K562 (cell line): ENCODE results near the gene C1orf105. TPM values are rescaled to one million over a fixed set of nuclear protein-coding genes. Genes with fewer than 3 reads are reported as not detected.

Source experiments
- CHAMP1 ChIP-seq: fragments of 450-650 bp; IDR thresholded peaks from 2 replicates; pipeline ENCODE4 v1.6.1; 2016; ENCODE audit warnings: mild to moderate bottlenecking
- DDX20 ChIP-seq: fragments of 450-650 bp; IDR thresholded peaks from 2 replicates; pipeline ENCODE4 v1.6.1; 2016; ENCODE audit warnings: missing genetic modification characterization, low read depth, mild to moderate bottlenecking, missing compliant biosample characterization, moderate library complexity
- ERF ChIP-seq: fragments of 450-650 bp; formaldehyde crosslinking; IDR thresholded peaks from 2 replicates; pipeline ENCODE4 v1.4.0; 2020; ENCODE audit warnings: mild to moderate bottlenecking, mixed read lengths
- ESRRB ChIP-seq: fragments of 250-450 bp; sonication (Bioruptor Pico); IDR thresholded peaks from 2 replicates; pipeline ENCODE4 v1.5.0; 2020; ENCODE audit warnings: mild to moderate bottlenecking, moderate library complexity, borderline replicate concordance
- GABPB2 ChIP-seq: fragments of 250-450 bp; sonication (Bioruptor Pico); conservative IDR thresholded peaks from 2 replicates; pipeline ENCODE4 v1.5.1; 2021; ENCODE audit warnings: mild to moderate bottlenecking
- HDAC2 ChIP-seq: fragments of 450-650 bp; IDR thresholded peaks from 2 replicates; pipeline ENCODE4 v1.6.1; 2016; ENCODE audit warnings: mild to moderate bottlenecking
- HEY1 ChIP-seq: fragments of 250-450 bp; sonication (Bioruptor Pico); IDR thresholded peaks from 2 replicates; pipeline ENCODE4 v1.5.0; 2020; ENCODE audit warnings: mild to moderate bottlenecking, moderate library complexity, borderline replicate concordance
- KDM1A ChIP-seq, 2 experiments: fragments of 450-650 bp; IDR thresholded peaks; 2 replicates each; pipeline ENCODE4 v1.6.1; 2016; ENCODE audit warnings: mild to moderate bottlenecking in 2 of 2
- NR1H2 ChIP-seq: sonication (generic); formaldehyde crosslinking; IDR thresholded peaks from 2 replicates; pipeline ENCODE4 v1.4.0; 2020; ENCODE audit warnings: mild to moderate bottlenecking, missing genetic modification reagents
- PREB ChIP-seq: sonication (generic); formaldehyde crosslinking; IDR thresholded peaks from 2 replicates; pipeline ENCODE4 v1.8.1; 2023; ENCODE audit warnings: mild to moderate bottlenecking, missing genetic modification reagents
- RFX7 ChIP-seq: fragments of 250-450 bp; sonication (Bioruptor Pico); IDR thresholded peaks from 2 replicates; pipeline ENCODE4 v1.5.1; 2021; ENCODE audit warnings: mild to moderate bottlenecking
- SMAD2 ChIP-seq: fragments of 150-350 bp; IDR thresholded peaks from 2 replicates; pipeline ENCODE4 v1.6.1; 2014; ENCODE audit warnings: low read depth, mild to moderate bottlenecking, low read length
- SNIP1 ChIP-seq: fragments of 450-650 bp; IDR thresholded peaks from 2 replicates; pipeline ENCODE4 v1.7.1; 2017; ENCODE audit warnings: low read depth, mild to moderate bottlenecking
- TBP ChIP-seq: optimal IDR thresholded peaks from 2 replicates; pipeline ENCODE3; 2011; ENCODE audit warnings: low read depth, low read length, improper control_type of control experiment
- TCF7L2 ChIP-seq: fragments of 150-350 bp; IDR thresholded peaks from 2 replicates; pipeline ENCODE4 v1.6.1; 2016; ENCODE audit warnings: low read depth, mild to moderate bottlenecking, low read length, moderate library complexity
- TFE3 ChIP-seq: fragments of 450-650 bp; formaldehyde crosslinking; IDR thresholded peaks from 2 replicates; pipeline ENCODE4 v1.4.0; 2020; ENCODE audit warnings: mild to moderate bottlenecking, mixed read lengths
- TRIM25 ChIP-seq: fragments of 450-650 bp; IDR thresholded peaks from 2 replicates; pipeline ENCODE4 v1.7.0; 2016; ENCODE audit warnings: borderline replicate concordance
- U2AF1 ChIP-seq: fragments of 200-400 bp; formaldehyde crosslinking; optimal IDR thresholded peaks from 2 replicates; pipeline ENCODE3; 2017; ENCODE audit warnings: mild to moderate bottlenecking, low read depth, low read length, moderate library complexity
- WHSC1 ChIP-seq: IDR thresholded peaks from one replicate; pipeline ENCODE4 v1.6.1; 2012; ENCODE audit warnings: low read length, control low read depth, inconsistent platforms
- ZFP91 ChIP-seq: sonication (generic); formaldehyde crosslinking; IDR thresholded peaks from 2 replicates; pipeline ENCODE4 v1.8.0; 2022; ENCODE audit warnings: mild to moderate bottlenecking, missing genetic modification reagents
- ZFX ChIP-seq: sonication (generic); formaldehyde crosslinking; IDR thresholded peaks from 2 replicates; pipeline ENCODE4 v1.8.0; 2022; ENCODE audit warnings: mild to moderate bottlenecking, missing genetic modification reagents, moderate library complexity
- ZNF324 ChIP-seq: fragments of 250-450 bp; sonication (Bioruptor Pico); IDR thresholded peaks from 2 replicates; pipeline ENCODE4 v1.4.0; 2020; ENCODE audit warnings: mild to moderate bottlenecking
- ZNF75A ChIP-seq: fragments of 450-650 bp; formaldehyde crosslinking; IDR thresholded peaks from 2 replicates; pipeline ENCODE4 v1.4.0; 2020; ENCODE audit warnings: mild to moderate bottlenecking
- polyA plus RNA-seq, 8 experiments: library from polyadenylated mRNA; depleted of rRNA in 4 of 8; stranded (reverse) in 5 of 8; unstranded in 3 of 8; fragments of >200 nt; fragmentation: Nextera tagmentation in 2 of 8; fragmentation: Illumina TruSeq in 1 of 8; extraction: Ambion mirVana in 2 of 8; extraction: Trizol in 1 of 8; gene quantifications; 2 replicates each; pipeline versions ENCODE4 v1.2.1 to v1.2.3, GENCODE V29; 2011 to 2014; ENCODE audit warnings: inconsistent platforms in 1 of 8, missing spikeins in 1 of 8
- total RNA-seq, 7 experiments: library from RNA; depleted of rRNA in 6 of 7; stranded (reverse); fragments of >200 nt in 6 of 7; fragmentation: Illumina TruSeq in 2 of 7; extraction: Trizol in 2 of 7; gene quantifications; 2 replicates each; pipeline versions ENCODE4 v1.2.1 to v1.2.3, GENCODE V29; 2011 to 2021; ENCODE audit warnings: low replicate concordance in 1 of 7

Gene C1orf105
- total and polyA plus RNA-seq, 9 of the 15 experiments (the other 6 are each of a cell fraction or from before 2014, with no cell fraction given), result 0.08 TPM; not detected in 8

- no peak for TF ChIP-seq ZFP91 (CRISPR knock-in tag)
- no peak for TF ChIP-seq SNIP1
- TF ChIP-seq TRIM25, result no peak
- no peak for TF ChIP-seq TCF7L2
- TF ChIP-seq WHSC1, result no peak
- TF ChIP-seq GABPB2 (CRISPR knock-in tag), result no peak
- peak; percentile 61; the same call in 1 of the 2 replicates for TF ChIP-seq HDAC2
- TF ChIP-seq TFE3 (CRISPR knock-in tag), result no peak
- TF ChIP-seq ERF (CRISPR knock-in tag), result peak; percentile 96
- TF ChIP-seq ESRRB, result no peak
- TF ChIP-seq RFX7 (CRISPR knock-in tag), result no peak
- peak; percentile 84 for TF ChIP-seq CHAMP1
- no peak for TF ChIP-seq DDX20 (tag)
- TF ChIP-seq KDM1A (IDR thresholded peaks at IDR 0.05), result peak; percentile 52 to 56; a peak in 1 of 4 replicates
- TF ChIP-seq ZNF324, result no peak
- TF ChIP-seq PREB (CRISPR knock-in tag), result no peak
- TF ChIP-seq ZNF75A (CRISPR knock-in tag), result no peak
- TF ChIP-seq SMAD2, result no peak
- TF ChIP-seq TBP, result no peak
- no peak for TF ChIP-seq NR1H2
- TF ChIP-seq U2AF1, result no peak
- TF ChIP-seq ZFX (CRISPR knock-in tag), result no peak
- no peak for TF ChIP-seq HEY1
These were observed 35.9 kb downstream of the C1orf105 start (continued) for GRCh38 chr1:172456344-172456769.
